Measurements from ENCODE around the gene CD7. TPM values are rescaled to one million over a fixed set of nuclear protein-coding genes. Genes with fewer than 3 reads are reported as not detected.

The CD7 gene
- total and polyA plus RNA-seq, 2 donors (not counting 1 experiment from before 2014, with no cell fraction given) = 0.67 to 1.3 TPM

DNA sequence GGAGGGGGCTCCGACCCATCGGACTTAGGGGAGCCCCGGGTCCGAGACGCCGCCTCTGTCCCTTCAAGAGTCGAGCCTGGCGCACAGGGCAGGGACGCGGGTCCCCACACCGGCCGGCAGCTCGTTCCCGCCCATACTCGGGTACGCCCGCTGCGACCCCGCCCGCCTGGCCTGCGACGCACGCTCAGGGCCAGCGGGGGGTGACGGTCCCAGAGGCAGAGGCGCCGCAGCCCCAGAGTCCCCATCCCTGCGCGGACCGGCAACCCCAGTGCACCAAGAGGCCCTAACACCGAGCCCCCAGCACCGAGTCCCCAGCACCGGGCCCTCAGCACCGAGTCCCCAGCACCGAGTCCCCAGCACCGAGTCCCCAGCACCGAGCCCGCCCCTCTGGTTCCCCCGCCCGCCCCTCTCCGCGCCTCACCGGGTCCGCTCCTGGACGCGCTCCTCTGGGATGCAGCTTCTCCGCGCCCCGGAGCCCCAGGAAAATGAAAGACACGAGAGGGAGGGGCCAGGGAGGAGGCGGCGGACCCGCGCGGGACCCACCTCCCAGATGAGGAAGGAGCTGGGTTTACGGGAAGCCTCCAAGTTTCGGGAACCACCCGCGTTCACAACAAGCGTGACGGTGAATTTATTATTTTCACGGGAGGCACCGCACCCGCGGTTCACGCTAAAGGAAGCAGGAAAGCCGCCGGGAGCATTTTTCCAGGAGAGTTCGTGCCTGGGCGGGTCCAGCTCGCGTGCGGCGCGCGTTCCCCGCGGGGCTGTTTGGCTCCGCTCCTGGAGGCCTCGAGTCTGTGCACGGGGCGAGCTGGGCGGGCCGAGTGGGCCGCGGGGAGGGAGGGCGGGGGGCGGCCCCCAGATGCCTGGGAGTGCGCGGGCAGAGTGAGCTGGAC is 16.1 kb upstream of the CD7 start, which contains the start of gene SECTM1:
Gene SECTM1 (minus strand): TSS at position 488 of the 893 bp plus-strand sequence. CDS start 6,526 bp downstream, outside the sequence.
- DNase-seq (no peak), ATAC-seq (ENCODE audit: low read depth) (peak; percentile 62)
- Histone ChIP-seq H2AFZ (ENCODE audit: insufficient read depth, low read depth, low read length, poor library complexity, severe bottlenecking) (peak within 1 kb of the TSS; percentile 48), H3K9me3 (ENCODE audit: control extremely low read depth in 1 of 3, control insufficient read depth in 2 of 3, insufficient read depth in 1 of 3, low read length in 2 of 3) (peaks cover 0 to 17% (median 0%) of the 10 kb centered on the region in 3 donors), H3K27ac (ENCODE audit: low read length in 2 of 2) (no peak within 1 kb of the TSS), H3K9ac (ENCODE audit: low read length) (peak within 1 kb of the TSS; percentile 58), H3K27me3 (replicated peaks in 1 of 4; ENCODE audit: control extremely low read depth in 1 of 4, control insufficient read depth in 3 of 4, insufficient read depth in 4 of 4, low read length in 3 of 4) (peaks cover 0 to 54% (median 21%) of the 10 kb centered on the region in 4 experiments), H3K36me3 (replicated peaks in 1 of 2; ENCODE audit: control extremely low read depth in 1 of 2, control insufficient read depth in 1 of 2, extremely low read depth in 1 of 2, insufficient read depth in 2 of 2, low read length in 1 of 2) (no peaks in the 10 kb centered on the region), H3K4me3 (ENCODE audit: control extremely low read depth in 1 of 5, extremely low read depth in 1 of 5, insufficient read depth in 1 of 5, low read depth in 2 of 5, low read length in 4 of 5) (peak within 1 kb of the TSS; percentile 23 to 59 (median 50)), H3K4me1 (ENCODE audit: control insufficient read depth in 2 of 2, insufficient read depth in 2 of 2, low read length in 2 of 2) (peaks cover 26 to 37% of the 10 kb centered on the region in 2 donors), H3K4me2 (replicated peaks; ENCODE audit: low read depth, low read length, poor library complexity, severe bottlenecking) (peak within 1 kb of the TSS; percentile 80), H3K79me2 (ENCODE audit: control insufficient read depth, insufficient read depth, low read length) (no peaks in the 10 kb centered on the region), H4K20me1 (ENCODE audit: control insufficient read depth, insufficient read depth, low read length, poor library complexity, severe bottlenecking) (no peaks in the 10 kb centered on the region)
- Mint-ChIP-seq H3K4me1 (peaks cover 24% of the 10 kb centered on the region), H3K9me3 (ENCODE audit: insufficient read depth) (no peaks in the 10 kb centered on the region), H3K27ac (peak within 1 kb of the TSS; percentile 53), H3K4me3 (peak within 1 kb of the TSS; percentile 95), H3K27me3 (peaks cover 8% of the 10 kb centered on the region)
- WGBS (ENCODE audit: insufficient coverage) = 4% methylated on average over 90 of the region's 90 CpGs
- intact Hi-C loops (cut with micrococcal nuclease) = no loop called here
- no peak for TF ChIP-seq EZH2 (IDR thresholded peaks at IDR 0.05; ENCODE audit: borderline replicate concordance, insufficient read depth, low read depth, low read length, poor library complexity, severe bottlenecking)
- TF ChIP-seq, protein P1, sequence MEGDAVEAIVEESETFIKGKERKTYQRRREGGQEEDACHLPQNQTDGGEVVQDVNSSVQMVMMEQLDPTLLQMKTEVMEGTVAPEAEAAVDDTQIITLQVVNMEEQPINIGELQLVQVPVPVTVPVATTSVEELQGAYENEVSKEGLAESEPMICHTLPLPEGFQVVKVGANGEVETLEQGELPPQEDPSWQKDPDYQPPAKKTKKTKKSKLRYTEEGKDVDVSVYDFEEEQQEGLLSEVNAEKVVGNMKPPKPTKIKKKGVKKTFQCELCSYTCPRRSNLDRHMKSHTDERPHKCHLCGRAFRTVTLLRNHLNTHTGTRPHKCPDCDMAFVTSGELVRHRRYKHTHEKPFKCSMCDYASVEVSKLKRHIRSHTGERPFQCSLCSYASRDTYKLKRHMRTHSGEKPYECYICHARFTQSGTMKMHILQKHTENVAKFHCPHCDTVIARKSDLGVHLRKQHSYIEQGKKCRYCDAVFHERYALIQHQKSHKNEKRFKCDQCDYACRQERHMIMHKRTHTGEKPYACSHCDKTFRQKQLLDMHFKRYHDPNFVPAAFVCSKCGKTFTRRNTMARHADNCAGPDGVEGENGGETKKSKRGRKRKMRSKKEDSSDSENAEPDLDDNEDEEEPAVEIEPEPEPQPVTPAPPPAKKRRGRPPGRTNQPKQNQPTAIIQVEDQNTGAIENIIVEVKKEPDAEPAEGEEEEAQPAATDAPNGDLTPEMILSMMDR (IDR thresholded peaks at IDR 0.05) = no peak
- ChIA-PET CTCF (interaction anchor here (0.6 to 2.0 kb wide), 6 partner anchors 16 to 678 kb away, joined by 3 to 5 read pairs (median 4); no protein-coding TSS in a partner anchor), POLR2A (interaction anchor here (1.9 kb wide), 1 partner anchor 35 kb away, joined by 6 read pairs; no protein-coding TSS in a partner anchor)
